SH-SY5Y (cell line): ENCODE data around the gene HLCS.

Experiments used
- GATA2 ChIP-seq: IDR thresholded peaks from 2 replicates; pipeline ENCODE4 v1.6.1; 2011; ENCODE audit warnings: mild to moderate bottlenecking, low read depth, low read length
- GATA3 ChIP-seq: IDR thresholded peaks from 2 replicates; pipeline ENCODE4 v1.6.1; 2011; ENCODE audit warnings: low read depth, mild to moderate bottlenecking, low read length, moderate library complexity

HLCS gene

GRCh38 chr21:36734367-36735200 lies 231.9 kb downstream of the HLCS start:
- TF ChIP-seq GATA2, result no peak
- no peak for TF ChIP-seq GATA3

- TF ChIP-seq GATA3 (no peak), GATA2 (no peak)
Observed at GRCh38 chr21:36733857-36734256, 232.6 kb downstream of the HLCS start.

GRCh38 chr21:36732761-36733160 lies 233.7 kb downstream of the HLCS start:
- TF ChIP-seq GATA2 (no peak), GATA3 (no peak)

GRCh38 chr21:36732217-36732616 lies 234.3 kb downstream of the HLCS start:
- TF ChIP-seq GATA2, result no peak
- no peak for TF ChIP-seq GATA3

GRCh38 chr21:36730291-36731281 lies 235.9 kb downstream of the HLCS start:
- TF ChIP-seq GATA2, result no peak
- no peak for TF ChIP-seq GATA3

GRCh38 chr21:36729310-36729970 lies 237.0 kb downstream of the HLCS start:
- TF ChIP-seq GATA2 (no peak), GATA3 (no peak)

GRCh38 chr21:36728371-36729111 lies 237.9 kb downstream of the HLCS start:
- TF ChIP-seq GATA2 (no peak), GATA3 (no peak)

- no peak for TF ChIP-seq GATA3
- no peak for TF ChIP-seq GATA2
Observed at GRCh38 chr21:36727866-36728265, 238.6 kb downstream of the HLCS start.

GRCh38 chr21:36725793-36726386 lies 240.6 kb downstream of the HLCS start:
- no peak for TF ChIP-seq GATA3
- no peak for TF ChIP-seq GATA2

- TF ChIP-seq GATA2, result no peak
- TF ChIP-seq GATA3, result no peak
Observed at GRCh38 chr21:36724660-36725059, 241.8 kb downstream of the HLCS start.

GRCh38 chr21:36723371-36723881 lies 243.0 kb downstream of the HLCS start:
- TF ChIP-seq GATA3 (no peak), GATA2 (no peak)

- TF ChIP-seq GATA3, result no peak
- no peak for TF ChIP-seq GATA2
Observed at GRCh38 chr21:36722370-36723368, 243.8 kb downstream of the HLCS start.

- TF ChIP-seq GATA2, result no peak
- TF ChIP-seq GATA3, result no peak
Observed at GRCh38 chr21:36721817-36722216, 244.7 kb downstream of the HLCS start.
